Endothelial cell of umbilical vein (primary cell): ENCODE results near the gene GPR37L1. TPM values are rescaled to one million over a fixed set of nuclear protein-coding genes. Genes with fewer than 3 reads are reported as not detected.

ENCODE experiments used
- BruUV-seq: library from RNA; stranded (reverse); fragments of 400-500 nt; replicated peaks from 2 replicates; lab custom pipeline; 2021; lab: Mats Ljungman, UMichigan
- CTCF ChIA-PET: fragments of 300-600, 350-600 bp; sonication (Branson Sonifier 250); formaldehyde crosslinking; loops from one replicate; lab custom pipeline; 2021; ENCODE audit warnings: antibody characterized with exemption, inconsistent platforms; lab: Charles Lee
- POLR2A ChIA-PET: fragments of 300-600, 350-600 bp; sonication (Branson Sonifier 250); formaldehyde crosslinking; loops from one replicate; lab custom pipeline; 2021; ENCODE audit warnings: antibody characterized with exemption, inconsistent platforms; lab: Charles Lee
- DNase-seq: peaks from one replicate; pipeline ENCODE4 v3.0.0-alpha.2; 2011; ENCODE audit warnings: low read depth, low spot score
- FAIRE-seq: peaks from 2 replicates; lab custom pipeline; 2011; peaks lifted over from hg19 to GRCh38; lab: Jason Lieb, UNC
- H2AFZ ChIP-seq: 2 replicates; pipeline ENCODE4 v1.6.0; 2012; ENCODE audit warnings: low read depth, low read length, control low read depth, inconsistent platforms
- H3K27ac ChIP-seq: 2 replicates; pipeline ENCODE4 v1.5.1; 2011; ENCODE audit warnings: low read depth, mild to moderate bottlenecking, control low read depth, low read length, moderate library complexity; ENCODE audit not compliant: insufficient read depth
- H3K27me3 ChIP-seq, 2 experiments: 2 replicates each; pipeline versions ENCODE4 v1.6.0 to v1.6.1; 2011; ENCODE audit warnings: low read length in 2 of 2, mixed read lengths in 1 of 2; ENCODE audit not compliant: control insufficient read depth in 2 of 2, insufficient read depth in 2 of 2
- H3K36me3 ChIP-seq, 2 experiments: 2 replicates in 1 of 2; 3 replicates in 1 of 2; pipeline ENCODE4 v1.5.1; 2011; ENCODE audit warnings: low read length in 2 of 2, mild to moderate bottlenecking in 1 of 2, moderate library complexity in 1 of 2; ENCODE audit not compliant: control insufficient read depth in 2 of 2, insufficient read depth in 2 of 2; ENCODE audit errors: extremely low read depth in 1 of 2
- H3K4me1 ChIP-seq: 3 replicates; pipeline ENCODE4 v1.5.1; 2011; ENCODE audit warnings: mild to moderate bottlenecking, low read length; ENCODE audit not compliant: control insufficient read depth, insufficient read depth; ENCODE audit errors: extremely low read depth
- H3K4me2 ChIP-seq: 2 replicates; pipeline ENCODE4 v1.6.1; 2011; ENCODE audit warnings: low read length, control low read depth, mixed read lengths; ENCODE audit not compliant: insufficient read depth
- H3K4me3 ChIP-seq, 3 experiments: fragments of 200-600 bp in 1 of 3; sonication (generic), shearing (Covaris generic) in 1 of 3; replicated peaks in 1 of 3; 2 replicates each; pipeline ENCODE4 v1.5.1; 2011 to 2016; ENCODE audit warnings: control low read depth in 3 of 3, low read length in 3 of 3, mild to moderate bottlenecking in 2 of 3, inconsistent platforms in 1 of 3, low read depth in 1 of 3, moderate library complexity in 1 of 3; ENCODE audit not compliant: insufficient read depth in 1 of 3
- H3K79me2 ChIP-seq: 2 replicates; pipeline ENCODE4 v1.6.0; 2012; ENCODE audit warnings: low read length, inconsistent platforms; ENCODE audit not compliant: control insufficient read depth, insufficient read depth
- H3K9ac ChIP-seq: replicated peaks from 2 replicates; pipeline ENCODE3; 2011; ENCODE audit warnings: low read length, control low read depth; ENCODE audit not compliant: insufficient read depth; ENCODE audit errors: extremely low read depth
- H3K9me1 ChIP-seq: replicated peaks from 3 replicates; pipeline ENCODE4 v1.6.0; 2011; ENCODE audit warnings: mild to moderate bottlenecking, low read length; ENCODE audit not compliant: control insufficient read depth, insufficient read depth; ENCODE audit errors: extremely low read depth
- H3K9me3 ChIP-seq: replicated peaks from 2 replicates; pipeline ENCODE4 v1.5.1; 2012; ENCODE audit warnings: low read length, inconsistent platforms; ENCODE audit not compliant: control insufficient read depth, insufficient read depth
- H4K20me1 ChIP-seq: replicated peaks from 2 replicates; pipeline ENCODE3; 2011; ENCODE audit warnings: mild to moderate bottlenecking, low read length; ENCODE audit not compliant: control insufficient read depth, insufficient read depth; ENCODE audit errors: extremely low read depth
- FOS ChIP-seq: IDR thresholded peaks from 2 replicates; pipeline ENCODE4 v1.6.1; 2011; ENCODE audit warnings: mild to moderate bottlenecking, low read length, moderate library complexity, borderline replicate concordance; ENCODE audit not compliant: insufficient read depth
- MYC ChIP-seq: IDR thresholded peaks from one replicate; pipeline ENCODE4 v1.6.1; 2011; ENCODE audit warnings: mild to moderate bottlenecking, low read depth, low read length
- POLR2A ChIP-seq: IDR thresholded peaks from 2 replicates; pipeline ENCODE4 v1.6.1; 2012; ENCODE audit warnings: low read depth, mild to moderate bottlenecking, control low read depth, low read length
- POLR2AphosphoS5 ChIP-seq: IDR thresholded peaks from 2 replicates; pipeline ENCODE4 v1.6.1; 2012; ENCODE audit warnings: low read depth, mild to moderate bottlenecking, control low read depth, low read length, moderate library complexity; ENCODE audit not compliant: insufficient read depth
- dilution Hi-C: fragments of 300-500 bp; cut with MboI; formaldehyde crosslinking; loops from one replicate; pipeline ENCODE4 v1.15.0; 2019; ENCODE audit warnings: low sequenced_read_pairs; ENCODE audit not compliant: extremely low pct_ligation_motif_present
- intact Hi-C: fragments of 100-400 bp; cut with micrococcal nuclease; formaldehyde crosslinking; loops from one replicate; pipeline ENCODE4 v1.10.0; 2022
- polyA plus RNA-seq, 4 experiments: library from polyadenylated mRNA; depleted of rRNA in 3 of 4; stranded (reverse) in 3 of 4; unstranded in 1 of 4; fragments of >200 nt; gene quantifications; 2 replicates each; pipeline versions ENCODE4 v1.2.1 to v1.2.3, GENCODE V29; 2011 to 2012; ENCODE audit warnings: missing spikeins in 1 of 4
- total RNA-seq: library from RNA; stranded (reverse); gene quantifications from 2 replicates; pipeline ENCODE4 v1.2.3, GENCODE V29; 2021
- TF ChIP-seq, protein P1 (sequence below), 2 donors: IDR thresholded peaks; 1 replicate in 1 of 2; 2 replicates in 1 of 2; pipeline ENCODE4 v1.5.1; 2011; ENCODE audit warnings: low read length in 2 of 2, mild to moderate bottlenecking in 2 of 2, moderate library complexity in 2 of 2, control low read depth in 1 of 2, inconsistent platforms in 1 of 2, low read depth in 1 of 2; ENCODE audit not compliant: insufficient read depth in 1 of 2; ENCODE audit errors: extremely low read depth in 1 of 2

The GPR37L1 gene
- total and polyA plus RNA-seq, 2 donors (not counting 3 experiments of a cell fraction or from before 2014, with no cell fraction given), result not detected

DNA sequence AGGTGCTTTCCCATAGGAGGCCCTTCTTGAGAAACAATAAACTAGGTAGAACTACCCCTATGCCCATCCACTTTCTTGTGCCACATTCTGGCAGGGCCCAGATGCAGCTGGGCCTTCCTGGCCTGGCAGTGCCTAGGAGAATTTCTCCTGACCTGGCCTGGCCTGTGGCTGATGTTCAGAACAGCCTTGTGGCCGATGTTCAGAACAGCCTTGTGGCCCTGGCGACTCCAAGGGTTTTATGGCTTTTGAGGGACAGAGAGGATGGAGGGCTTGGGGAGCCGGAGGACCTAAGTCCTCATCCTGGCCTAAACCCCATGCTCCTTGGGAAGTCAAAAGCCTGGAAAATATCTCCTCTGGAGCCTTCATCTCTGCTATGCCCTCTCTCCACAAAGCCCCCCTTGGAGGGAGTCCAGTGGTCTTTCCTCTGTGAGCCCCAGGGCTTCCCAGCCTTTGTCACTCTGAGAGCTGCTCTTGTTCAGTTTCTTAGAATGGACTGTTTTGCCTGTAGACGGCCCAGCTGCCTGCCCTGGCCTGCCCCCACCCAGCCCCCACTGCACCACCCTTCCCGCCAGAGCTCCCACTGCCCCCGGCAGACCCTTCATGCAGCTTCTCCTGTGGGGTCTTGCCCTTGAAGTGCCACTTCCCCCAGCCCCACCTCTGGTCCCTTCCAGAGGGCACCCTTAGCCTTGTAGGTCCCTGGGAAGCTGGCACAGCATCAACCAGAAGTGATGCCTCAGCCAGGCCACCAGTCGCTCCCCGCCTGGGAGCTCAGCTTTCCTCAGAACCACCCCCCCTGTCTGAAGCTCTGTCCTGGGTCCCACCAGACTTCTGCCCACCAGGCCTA lies 7.0 kb downstream of the GPR37L1 start:
- Histone ChIP-seq H4K20me1 (no peaks in the 10 kb centered on the region), H3K27me3 (peaks cover 0 to 7% of the 10 kb centered on the region in 2 experiments), H3K4me3 (no peak overlapping the region), H3K36me3 (peaks cover 9 to 16% of the 10 kb centered on the region in 2 experiments), H3K9me1 (no peaks in the 10 kb centered on the region), H3K4me2 (no peak overlapping the region), H3K27ac (no peak overlapping the region), H3K4me1 (no peaks in the 10 kb centered on the region), H3K9ac (no peak overlapping the region), H3K9me3 (no peaks in the 10 kb centered on the region), H3K79me2 (no peaks in the 10 kb centered on the region), H2AFZ (no peak overlapping the region)
- POLR2A ChIA-PET, result no interaction called here
- no TSS peak for BruUV-seq
- dilution Hi-C loops, result no loop called here
- intact Hi-C loops, result no loop called here
- TF ChIP-seq POLR2AphosphoS5 (peak; percentile 10), POLR2A (no peak), FOS (no peak), MYC (no peak)
- TF ChIP-seq, protein P1, sequence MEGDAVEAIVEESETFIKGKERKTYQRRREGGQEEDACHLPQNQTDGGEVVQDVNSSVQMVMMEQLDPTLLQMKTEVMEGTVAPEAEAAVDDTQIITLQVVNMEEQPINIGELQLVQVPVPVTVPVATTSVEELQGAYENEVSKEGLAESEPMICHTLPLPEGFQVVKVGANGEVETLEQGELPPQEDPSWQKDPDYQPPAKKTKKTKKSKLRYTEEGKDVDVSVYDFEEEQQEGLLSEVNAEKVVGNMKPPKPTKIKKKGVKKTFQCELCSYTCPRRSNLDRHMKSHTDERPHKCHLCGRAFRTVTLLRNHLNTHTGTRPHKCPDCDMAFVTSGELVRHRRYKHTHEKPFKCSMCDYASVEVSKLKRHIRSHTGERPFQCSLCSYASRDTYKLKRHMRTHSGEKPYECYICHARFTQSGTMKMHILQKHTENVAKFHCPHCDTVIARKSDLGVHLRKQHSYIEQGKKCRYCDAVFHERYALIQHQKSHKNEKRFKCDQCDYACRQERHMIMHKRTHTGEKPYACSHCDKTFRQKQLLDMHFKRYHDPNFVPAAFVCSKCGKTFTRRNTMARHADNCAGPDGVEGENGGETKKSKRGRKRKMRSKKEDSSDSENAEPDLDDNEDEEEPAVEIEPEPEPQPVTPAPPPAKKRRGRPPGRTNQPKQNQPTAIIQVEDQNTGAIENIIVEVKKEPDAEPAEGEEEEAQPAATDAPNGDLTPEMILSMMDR (IDR thresholded peaks at IDR 0.05; ENCODE audit: extremely low read depth in 1 of 2, insufficient read depth in 1 of 2, low read depth in 1 of 2, low read length in 2 of 2), result no peak
- CTCF ChIA-PET, result interaction anchor here (1.2 to 4.5 kb wide), 3 partner anchors 10 to 590 kb away, joined by 3 to 19 read pairs (median 4); no protein-coding TSS in a partner anchor
- FAIRE-seq (no peak), DNase-seq (no peak)
